OCI-LY7 (cell line): ENCODE data around the gene MRPL12. TPM values are rescaled to one million over a fixed set of nuclear protein-coding genes. Genes with fewer than 3 reads are reported as not detected.

Experiments used
- BruUV-seq: library from RNA; stranded (reverse); fragments of 400-500 nt; replicated peaks from 2 replicates; lab custom pipeline; 2021; lab: Mats Ljungman, UMichigan
- CTCF ChIA-PET: fragments of 300-600 bp; sonication (Branson Sonifier 250); formaldehyde crosslinking; loops from one replicate; lab custom pipeline; 2022; ENCODE audit warnings: antibody characterized with exemption; ENCODE audit not compliant: unreplicated experiment; lab: Charles Lee
- POLR2A ChIA-PET: fragments of 300-600 bp; sonication (Branson Sonifier 250); formaldehyde crosslinking; loops from one replicate; lab custom pipeline; 2022; ENCODE audit warnings: antibody characterized with exemption; lab: Charles Lee
- DNase-seq: peaks from one replicate; pipeline ENCODE4 v3.0.0-alpha.2; 2015; ENCODE audit warnings: low spot score
- H2AFZ ChIP-seq: fragments of 200-600 bp; sonication (generic), shearing (Covaris generic); 2 replicates; pipeline ENCODE4 v1.6.1; 2014; ENCODE audit warnings: mild to moderate bottlenecking, antibody characterized with exemption, low read length, moderate library complexity
- H3K27ac ChIP-seq: fragments of 200-600 bp; sonication (generic); 2 replicates; pipeline ENCODE4 v1.5.1; 2014; ENCODE audit warnings: mixed run types, low read depth, mild to moderate bottlenecking, moderate library complexity, low read length, inconsistent platforms; ENCODE audit not compliant: poor library complexity, severe bottlenecking
- H3K36me3 ChIP-seq: fragments of 200-600 bp; sonication (generic); 2 replicates; pipeline ENCODE4 v1.6.1; 2014; ENCODE audit warnings: mild to moderate bottlenecking, antibody characterized with exemption, low read length, moderate library complexity, mixed read lengths; ENCODE audit not compliant: insufficient read depth
- H3K4me1 ChIP-seq: fragments of 200-600 bp; sonication (generic); 2 replicates; pipeline ENCODE4 v1.5.1; 2014; ENCODE audit warnings: mild to moderate bottlenecking, low read length; ENCODE audit not compliant: insufficient read depth, poor library complexity, severe bottlenecking
- H3K4me2 ChIP-seq: fragments of 200-600 bp; sonication (generic); 2 replicates; pipeline ENCODE4 v1.6.1; 2014; ENCODE audit warnings: mild to moderate bottlenecking, low read length
- H3K4me3 ChIP-seq: fragments of 200-600 bp; sonication (generic); 2 replicates; pipeline ENCODE4 v1.5.1; 2014; ENCODE audit warnings: mild to moderate bottlenecking, low read depth, low read length; ENCODE audit not compliant: poor library complexity, severe bottlenecking
- H3K79me2 ChIP-seq: fragments of 200-600 bp; sonication (generic); 2 replicates; pipeline ENCODE4 v1.6.1; 2016; ENCODE audit warnings: low read depth, mild to moderate bottlenecking, low read length, moderate library complexity, mixed read lengths; ENCODE audit not compliant: insufficient read depth
- H3K9me2 ChIP-seq: fragments of 200-600 bp; sonication (generic); 2 replicates; pipeline ENCODE4 v1.6.1; 2016; ENCODE audit warnings: mild to moderate bottlenecking, low read length, mixed read lengths; ENCODE audit not compliant: insufficient read depth
- H3K9me3 ChIP-seq: fragments of 200-600 bp; sonication (generic); 2 replicates; pipeline ENCODE4 v1.6.1; 2014; ENCODE audit warnings: mild to moderate bottlenecking, mixed run types, low read length, mixed read lengths
- H4K20me1 ChIP-seq: fragments of 200-600 bp; sonication (generic); 2 replicates; pipeline ENCODE4 v1.6.1; 2014; ENCODE audit warnings: mild to moderate bottlenecking, antibody characterized with exemption, low read length, moderate library complexity, mixed read lengths; ENCODE audit not compliant: insufficient read depth
- CTCF ChIP-seq: fragments of 200-600 bp; sonication (generic); conservative IDR thresholded peaks from 2 replicates; pipeline ENCODE4 v1.5.1; 2014; ENCODE audit warnings: mild to moderate bottlenecking, antibody characterized with exemption, low read length, moderate library complexity, mixed read lengths
- EZH2phosphoT487 ChIP-seq: fragments of 200-600 bp; sonication (generic); IDR thresholded peaks from 2 replicates; pipeline ENCODE4 v1.6.1; 2018; ENCODE audit warnings: low read depth, borderline replicate concordance, mild to moderate bottlenecking, mixed run types, antibody characterized with exemption, low read length, moderate library complexity, mixed read lengths
- intact Hi-C: fragments of 100-400 bp; cut with micrococcal nuclease; formaldehyde crosslinking; loops from one replicate; pipeline ENCODE4 v1.10.0; 2022; ENCODE audit not compliant: unreplicated experiment
- total RNA-seq, 2 experiments: library from RNA; depleted of rRNA in 1 of 2; stranded (reverse); fragments of >200 nt in 1 of 2; shearing (Covaris generic) in 1 of 2; gene quantifications; 2 replicates each; pipeline ENCODE4 v1.2.3, GENCODE V29; 2014 to 2022

MRPL12 gene
- total RNA-seq, 2 experiments from 2014 or later: 67.2 to 189 TPM

- DNase-seq: no peak
- no peaks in the 10 kb centered on the region for H3K9me2 ChIP-seq
- no peaks in the 10 kb centered on the region for H3K9me3 ChIP-seq
- H4K20me1 ChIP-seq: no peaks in the 10 kb centered on the region
- no peak for TF ChIP-seq EZH2phosphoT487
- TF ChIP-seq CTCF: no peak
- no peak overlapping the region for H3K4me3 ChIP-seq
- peaks cover 21% of the 10 kb centered on the region; the same call in 1 of the 2 replicates for H3K79me2 ChIP-seq
- ChIA-PET CTCF (no interaction called here), POLR2A (no interaction called here)
- H3K27ac ChIP-seq: no peak overlapping the region
- H3K4me2 ChIP-seq: no peak overlapping the region
- peaks cover 98% of the 10 kb centered on the region for H3K36me3 ChIP-seq
- no TSS peak for BruUV-seq
- intact Hi-C loops: no loop called here
- peaks cover 4% of the 10 kb centered on the region for H3K4me1 ChIP-seq
- no peak overlapping the region for H2AFZ ChIP-seq
Measured at GRCh38 chr17:81695801-81696200, 7.4 kb upstream of the MRPL12 start.

- Histone ChIP-seq H3K79me2 (peaks cover 27% of the 10 kb centered on the region), H3K9me2 (no peaks in the 10 kb centered on the region), H3K9me3 (no peaks in the 10 kb centered on the region), H3K4me3 (no peak overlapping the region), H2AFZ (no peak overlapping the region), H3K4me2 (no peak overlapping the region), H4K20me1 (peaks cover 3% of the 10 kb centered on the region; the same call in 1 of the 2 replicates), H3K27ac (no peak overlapping the region), H3K36me3 (peaks cover 98% of the 10 kb centered on the region), H3K4me1 (peaks cover 9% of the 10 kb centered on the region)
- no TSS peak for BruUV-seq
- CTCF ChIA-PET: no interaction called here
- POLR2A ChIA-PET: no interaction called here
- no peak for DNase-seq
- intact Hi-C loops: no loop called here
- TF ChIP-seq CTCF: no peak
- no peak for TF ChIP-seq EZH2phosphoT487
Measured at GRCh38 chr17:81696218-81696941, 6.8 kb upstream of the MRPL12 start.
